Stimulated activated CD8-positive, alpha-beta memory T cell treated with anti-CD3 and anti-CD28 coated beads, Interleukin-2, amount 100 ng/mL, for 1 hour (primary cell): ENCODE data around the gene DYSF.

Source experiments
- DNase-seq, 2 donors: peaks; one replicate each; pipeline ENCODE4 v3.0.0-alpha.2; 2020; ENCODE audit warnings: low read depth in 2 of 2

DYSF gene

GRCh38 chr2:71571945-71572344, 118.6 kb downstream of the DYSF start:
- no peak for DNase-seq

- DNase-seq = no peak
Observed at GRCh38 chr2:71575966-71576365, 122.6 kb downstream of the DYSF start.

GRCh38 chr2:71576541-71576940, 123.2 kb downstream of the DYSF start:
- DNase-seq = no peak

- no peak for DNase-seq
Observed at GRCh38 chr2:71577209-71577608, 123.8 kb downstream of the DYSF start.

GRCh38 chr2:71578767-71579342, 125.5 kb downstream of the DYSF start:
- no peak for DNase-seq

- DNase-seq = no peak
Observed at GRCh38 chr2:71581026-71581425, 127.7 kb downstream of the DYSF start.

- DNase-seq = no peak
Observed at GRCh38 chr2:71583876-71584275, 130.5 kb downstream of the DYSF start.

- no peak for DNase-seq
Observed at GRCh38 chr2:71586471-71586870, 133.1 kb downstream of the DYSF start.

GRCh38 chr2:71587509-71588073, 134.2 kb downstream of the DYSF start:
- DNase-seq = no peak

GRCh38 chr2:71588497-71589170, 135.3 kb downstream of the DYSF start:
- DNase-seq = no peak

- no peak for DNase-seq
Observed at GRCh38 chr2:71589763-71590162, 136.4 kb downstream of the DYSF start.

GRCh38 chr2:71591044-71591443, 137.7 kb downstream of the DYSF start:
- no peak for DNase-seq

GRCh38 chr2:71592181-71592711, 138.9 kb downstream of the DYSF start:
- DNase-seq = no peak

GRCh38 chr2:71595569-71595968, 142.2 kb downstream of the DYSF start:
- DNase-seq = no peak

- no peak for DNase-seq
Observed at GRCh38 chr2:71596011-71596410, 142.7 kb downstream of the DYSF start.

GRCh38 chr2:71597756-71598155, 144.4 kb downstream of the DYSF start:
- no peak for DNase-seq

GRCh38 chr2:71598526-71598925, 145.2 kb downstream of the DYSF start:
- DNase-seq = no peak

- DNase-seq = no peak
Observed at GRCh38 chr2:71599038-71599437, 145.7 kb downstream of the DYSF start.

- DNase-seq = no peak
Observed at GRCh38 chr2:71599646-71600236, 146.4 kb downstream of the DYSF start.

GRCh38 chr2:71600555-71600954, 147.2 kb downstream of the DYSF start:
- DNase-seq = no peak

- no peak for DNase-seq
Observed at GRCh38 chr2:71601136-71602114, 148.1 kb downstream of the DYSF start.

- DNase-seq = no peak
Observed at GRCh38 chr2:71602115-71602495, 148.7 kb downstream of the DYSF start.
